ENCODE measurements around the gene LSM12.
"Not testable (repeated sequence)": the region's sequence is repeated elsewhere in the genome, so short reads cannot be mapped to it uniquely, and the experiment has no call there.

Gene LSM12

DNA sequence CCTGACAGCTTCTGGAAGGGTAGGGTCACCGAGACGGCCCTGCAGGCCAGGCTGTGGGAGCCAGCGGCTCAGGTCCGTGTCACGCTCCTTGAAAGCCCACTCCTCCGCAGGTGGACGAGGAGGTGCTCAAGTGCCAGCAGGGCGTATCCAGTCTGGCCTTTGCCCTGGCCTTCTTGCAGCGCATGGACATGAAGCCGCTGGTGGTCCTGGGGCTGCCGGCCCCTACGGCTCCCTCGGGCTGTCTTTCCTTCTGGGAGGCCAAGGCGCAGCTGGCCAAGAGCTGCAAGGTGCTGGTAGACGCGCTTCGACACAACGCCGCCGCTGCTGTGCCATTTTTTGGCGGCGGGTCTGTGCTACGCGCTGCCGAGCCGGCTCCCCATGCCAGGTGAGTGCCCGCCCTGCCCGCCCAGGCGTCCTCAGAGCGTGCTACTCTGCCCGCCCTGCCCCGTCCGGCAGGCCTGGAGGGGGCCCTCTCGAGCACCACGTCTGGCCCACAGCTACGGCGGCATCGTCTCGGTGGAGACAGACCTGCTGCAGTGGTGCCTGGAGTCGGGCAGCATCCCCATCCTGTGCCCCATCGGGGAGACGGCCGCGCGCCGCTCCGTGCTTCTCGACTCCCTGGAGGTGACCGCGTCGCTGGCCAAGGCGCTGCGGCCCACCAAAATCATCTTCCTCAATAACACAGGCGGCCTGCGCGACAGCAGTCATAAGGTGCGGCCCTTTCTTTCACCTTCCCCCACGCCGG, 60.8 kb downstream of the LSM12 start:
- DNase-seq: peak; percentile 72

DNA sequence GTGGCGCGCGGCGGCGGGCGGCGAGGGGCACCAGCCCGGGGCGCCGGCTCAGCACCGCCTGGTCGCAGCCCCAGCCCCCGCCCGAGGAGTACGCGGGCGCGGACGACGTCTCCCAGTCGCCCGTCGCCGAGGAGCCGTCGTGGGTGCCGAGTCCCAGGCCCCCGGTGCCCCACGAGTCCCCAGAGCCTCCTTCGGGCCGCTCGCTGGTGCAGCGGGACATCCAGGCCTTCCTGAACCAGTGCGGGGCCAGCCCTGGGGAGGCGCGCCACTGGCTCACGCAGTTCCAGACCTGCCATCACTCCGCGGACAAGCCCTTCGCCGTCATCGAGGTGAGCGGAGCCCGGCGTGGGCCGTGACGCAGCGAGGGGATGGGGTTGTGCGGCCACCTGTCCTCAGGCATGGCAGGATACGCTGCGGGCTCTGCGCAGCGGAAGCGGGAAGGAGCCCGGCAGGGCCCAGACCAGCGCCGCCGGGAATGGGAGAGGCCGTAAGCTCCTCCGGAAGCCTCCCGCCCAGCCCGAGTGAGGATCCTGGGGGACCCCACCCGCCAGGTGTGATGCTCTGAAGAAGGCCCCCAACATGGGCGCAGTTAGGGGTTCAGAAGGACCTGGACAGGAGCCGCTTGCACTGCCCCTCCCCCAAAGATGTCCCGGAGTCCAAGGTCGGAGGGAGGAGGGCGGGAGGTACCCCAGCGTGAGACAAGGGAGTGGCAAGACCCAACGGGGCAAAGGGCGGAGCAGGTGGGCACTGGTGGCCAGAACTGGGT, 61.5 kb downstream of the LSM12 start:
- peak; percentile 68 for DNase-seq

DNA sequence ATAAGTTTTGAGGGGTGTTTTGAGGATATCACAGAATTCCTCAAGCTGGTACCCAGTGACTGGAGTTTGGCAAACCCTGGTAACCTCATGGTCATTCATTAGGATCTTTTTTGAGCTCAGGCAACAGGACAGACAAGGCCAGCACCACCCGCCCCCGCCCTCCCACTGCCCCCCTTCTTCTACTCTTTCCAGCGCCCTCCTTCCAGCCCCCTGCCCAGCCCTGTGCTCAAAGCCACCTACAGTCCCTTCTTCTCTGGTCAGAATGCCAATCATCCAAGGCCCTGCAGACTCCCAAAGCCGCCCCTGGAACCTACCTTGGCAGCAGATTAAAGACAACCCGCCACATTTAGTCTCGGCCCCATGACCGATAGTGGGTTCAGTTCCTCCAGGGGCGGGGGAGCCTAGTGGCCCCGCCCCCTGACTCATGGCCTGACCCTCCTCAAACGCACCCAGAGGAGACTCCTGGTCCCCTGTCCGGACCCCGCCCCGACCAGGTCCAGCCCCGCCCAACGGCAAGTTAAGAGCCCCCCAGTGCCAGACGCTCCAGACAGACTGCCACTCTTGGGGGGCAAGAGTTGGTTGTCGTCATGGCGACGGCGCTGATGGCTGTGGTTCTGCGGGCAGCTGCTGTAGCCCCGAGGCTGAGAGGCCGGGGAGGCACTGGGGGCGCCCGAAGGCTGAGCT, 62.3 kb downstream of the LSM12 start, which contains the start of gene NAGS:
Gene NAGS (plus strand): TSS at position 546 of the 684 bp plus-strand sequence. CDS start 42 bp downstream, at position 588.
- DNase-seq: peak; percentile 31

DNA sequence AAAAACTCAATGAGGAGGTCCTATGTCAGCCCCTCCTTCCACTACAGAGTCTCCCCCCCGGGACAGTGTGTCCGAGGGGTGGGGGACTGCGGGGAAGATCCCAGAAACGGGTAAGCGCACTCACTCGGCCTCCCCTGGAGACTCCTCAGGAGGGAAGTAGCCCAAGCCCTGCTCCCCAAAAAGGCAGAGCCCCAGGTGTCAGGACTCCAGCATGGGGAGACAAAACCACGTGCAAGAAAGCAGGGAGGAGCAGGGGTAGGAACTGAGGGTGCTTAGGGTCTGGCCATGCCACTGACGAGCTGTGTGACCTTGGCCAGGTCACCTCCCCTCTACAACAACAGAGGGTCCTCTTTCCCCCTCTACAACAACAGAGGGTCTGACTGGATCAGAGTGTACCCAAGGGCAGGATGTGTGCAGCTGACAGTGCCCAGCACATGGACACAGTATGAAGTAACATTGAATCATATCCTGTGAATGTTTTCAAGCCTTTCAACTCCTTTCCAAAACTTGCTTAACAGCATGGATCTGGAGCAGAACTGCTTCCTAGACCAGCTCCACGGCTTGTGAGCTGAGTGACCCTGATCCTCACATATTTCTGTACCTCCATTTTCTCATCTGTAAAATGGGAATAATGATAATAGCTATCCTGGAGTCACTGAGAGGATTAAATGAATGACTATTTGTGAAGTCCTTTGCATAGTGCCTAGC, 64.2 kb downstream of the LSM12 start:
- no peak for DNase-seq

DNA sequence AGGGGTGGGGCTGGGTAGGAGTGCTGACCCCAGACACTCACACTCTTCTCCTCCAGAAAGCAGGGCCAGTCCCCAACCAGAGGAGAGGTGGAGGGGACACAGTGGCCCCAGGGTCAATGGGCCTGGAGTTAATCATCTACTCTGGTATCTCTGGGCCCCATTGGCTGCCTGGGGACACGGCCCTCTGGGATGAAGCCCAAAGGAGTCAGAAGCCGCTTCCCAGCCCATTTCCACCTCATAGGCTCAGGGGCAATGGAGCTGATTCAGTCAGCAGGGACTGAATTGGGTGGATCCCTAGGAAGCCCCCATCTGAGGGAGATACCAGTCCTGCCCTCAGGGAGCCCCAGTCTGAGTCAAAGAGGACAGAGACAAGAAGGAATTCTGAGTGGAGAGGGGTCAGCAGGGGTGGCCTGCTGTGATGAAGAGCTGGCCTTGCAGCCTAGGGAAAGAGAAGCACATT, 65.0 kb downstream of the LSM12 start:
- no peak for DNase-seq

DNA sequence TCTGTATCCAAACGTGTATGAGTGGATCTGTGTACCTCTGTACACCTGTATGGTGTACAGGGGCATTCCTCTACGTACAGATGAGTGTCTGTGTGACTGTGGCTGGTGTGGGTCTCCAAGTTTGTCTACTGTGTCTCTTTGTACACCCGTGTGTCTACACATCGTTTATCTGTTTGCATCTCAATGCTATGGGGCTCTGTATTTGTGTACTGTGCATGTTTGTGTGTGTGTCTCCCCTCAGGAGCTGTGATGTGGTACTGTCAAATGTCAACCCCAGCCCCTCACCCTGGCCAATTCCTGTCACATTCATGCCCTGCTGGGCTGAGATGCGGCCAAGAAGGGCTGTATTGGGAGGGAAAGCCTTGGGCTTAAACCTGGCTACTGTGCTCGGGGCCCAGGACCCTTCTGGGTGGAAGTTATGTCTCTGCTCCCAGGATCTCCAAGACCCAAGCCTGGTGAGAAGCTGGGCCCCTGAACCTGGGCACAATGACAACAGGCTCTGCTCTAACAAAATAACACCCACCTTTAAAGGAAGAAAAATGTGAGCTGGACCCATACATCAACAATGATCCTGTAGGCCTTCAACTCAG, 65.5 kb downstream of the LSM12 start:
- DNase-seq: no peak

DNA sequence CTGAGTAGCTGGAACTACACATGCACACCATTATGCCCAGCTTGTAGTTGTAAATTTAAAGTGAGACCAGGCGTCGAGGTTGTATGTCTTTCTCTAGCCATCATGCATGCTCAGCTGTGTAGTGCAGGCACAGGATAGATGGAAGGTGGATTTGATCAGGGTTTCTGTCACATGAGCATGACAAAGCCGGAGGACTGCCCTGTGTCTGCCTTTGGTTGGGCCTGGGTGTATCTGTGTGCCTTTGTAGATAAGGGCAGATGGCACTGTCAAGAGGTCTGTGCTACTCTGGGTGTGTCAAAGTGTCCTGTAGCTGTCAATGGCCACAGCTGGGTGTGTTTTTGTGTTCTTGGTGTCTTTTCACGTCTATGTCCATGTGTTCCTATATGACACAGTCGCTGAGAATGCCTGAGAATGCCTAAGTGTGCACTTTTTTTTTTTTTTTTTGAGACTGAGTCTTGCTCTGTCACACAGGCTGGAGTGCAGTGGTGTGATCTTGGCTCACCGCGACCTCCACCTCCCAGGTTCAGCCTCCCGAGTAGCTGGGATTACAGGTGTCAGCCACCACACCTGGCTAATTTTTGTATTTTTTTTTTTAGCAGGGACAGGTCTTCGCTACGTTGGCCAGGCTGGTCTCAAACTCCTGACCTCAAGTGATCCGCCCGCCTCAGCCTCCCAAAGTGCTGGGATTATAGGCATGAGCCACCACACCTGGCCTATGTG, 66.2 kb downstream of the LSM12 start:
- DNase-seq: no peak

DNA sequence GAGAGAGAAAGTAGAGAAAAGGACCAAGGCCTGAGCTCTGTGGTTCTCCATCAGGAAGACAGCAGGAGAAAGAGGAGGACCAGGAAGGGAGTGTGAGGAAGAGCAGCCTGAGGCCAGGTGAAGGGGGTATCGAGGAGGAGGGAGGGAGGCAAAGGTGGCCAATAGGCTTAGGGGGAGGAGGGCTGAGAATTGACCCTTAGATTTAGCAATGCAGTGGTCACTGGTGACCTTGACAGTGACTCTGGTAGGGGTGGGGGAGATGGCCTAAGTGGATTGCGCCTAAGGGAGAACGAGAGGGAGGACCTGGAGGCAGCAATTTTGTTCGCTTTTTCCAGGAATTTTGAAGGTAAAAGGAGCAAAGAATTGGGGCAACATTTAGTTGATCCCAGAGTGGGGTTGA, 67.4 kb downstream of the LSM12 start:
- no peak for DNase-seq

DNA sequence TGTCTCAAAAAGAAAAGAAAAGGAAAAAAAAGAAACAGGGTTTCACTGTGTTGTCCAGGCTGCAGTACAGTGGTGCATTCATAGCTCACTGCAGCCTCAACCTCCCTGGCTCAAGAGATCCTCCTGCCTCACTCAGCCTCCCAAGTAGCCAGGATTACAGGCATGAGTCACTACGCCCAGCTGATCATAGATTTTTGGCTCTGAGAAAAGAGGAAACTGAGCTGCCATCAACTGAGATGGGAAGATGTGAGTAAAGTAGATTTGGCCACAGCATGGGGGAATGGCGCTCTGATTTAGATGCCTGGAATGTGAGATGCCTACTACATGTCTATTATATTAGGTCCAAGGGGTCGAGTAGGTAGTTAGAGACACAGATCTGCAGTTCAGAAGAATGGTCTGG, 67.9 kb downstream of the LSM12 start:
- no peak for DNase-seq

DNA sequence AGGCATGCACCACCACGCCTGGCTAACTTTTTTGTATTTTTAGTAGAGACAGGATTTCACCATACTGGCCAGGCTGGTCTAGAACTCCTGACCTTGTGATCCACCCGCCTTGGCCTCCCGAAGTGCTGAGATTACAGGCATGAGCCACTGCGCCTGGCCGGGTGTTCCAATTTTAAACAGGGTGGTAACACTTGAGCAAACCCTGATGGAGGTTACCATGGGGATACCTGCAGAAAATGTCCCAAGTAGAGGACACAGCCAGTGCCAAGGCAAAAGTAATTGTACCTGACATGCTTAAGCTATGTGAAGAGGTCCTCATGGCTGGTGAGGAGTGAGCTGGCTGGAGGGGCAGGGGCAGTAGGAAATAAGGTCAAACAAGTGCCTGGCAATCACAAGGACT, 69.3 kb downstream of the LSM12 start:
- not testable (repeated sequence) for DNase-seq

DNA sequence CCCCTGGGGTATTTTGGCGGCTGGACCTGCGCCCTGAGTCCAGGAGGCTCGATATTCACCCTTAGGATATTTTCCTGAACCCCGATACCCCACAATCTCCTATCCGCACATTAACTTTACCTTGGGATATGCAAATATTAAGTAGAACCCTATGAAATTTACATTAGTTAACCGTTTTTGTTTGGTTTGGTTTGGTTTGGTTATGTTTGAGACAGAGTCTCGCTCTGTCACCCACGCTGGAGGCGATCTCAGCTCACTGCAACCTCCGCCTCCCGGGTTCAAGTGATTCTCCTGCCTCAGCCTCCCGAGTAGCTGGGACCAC, 71.4 kb downstream of the LSM12 start:
- DNase-seq: no peak

DNA sequence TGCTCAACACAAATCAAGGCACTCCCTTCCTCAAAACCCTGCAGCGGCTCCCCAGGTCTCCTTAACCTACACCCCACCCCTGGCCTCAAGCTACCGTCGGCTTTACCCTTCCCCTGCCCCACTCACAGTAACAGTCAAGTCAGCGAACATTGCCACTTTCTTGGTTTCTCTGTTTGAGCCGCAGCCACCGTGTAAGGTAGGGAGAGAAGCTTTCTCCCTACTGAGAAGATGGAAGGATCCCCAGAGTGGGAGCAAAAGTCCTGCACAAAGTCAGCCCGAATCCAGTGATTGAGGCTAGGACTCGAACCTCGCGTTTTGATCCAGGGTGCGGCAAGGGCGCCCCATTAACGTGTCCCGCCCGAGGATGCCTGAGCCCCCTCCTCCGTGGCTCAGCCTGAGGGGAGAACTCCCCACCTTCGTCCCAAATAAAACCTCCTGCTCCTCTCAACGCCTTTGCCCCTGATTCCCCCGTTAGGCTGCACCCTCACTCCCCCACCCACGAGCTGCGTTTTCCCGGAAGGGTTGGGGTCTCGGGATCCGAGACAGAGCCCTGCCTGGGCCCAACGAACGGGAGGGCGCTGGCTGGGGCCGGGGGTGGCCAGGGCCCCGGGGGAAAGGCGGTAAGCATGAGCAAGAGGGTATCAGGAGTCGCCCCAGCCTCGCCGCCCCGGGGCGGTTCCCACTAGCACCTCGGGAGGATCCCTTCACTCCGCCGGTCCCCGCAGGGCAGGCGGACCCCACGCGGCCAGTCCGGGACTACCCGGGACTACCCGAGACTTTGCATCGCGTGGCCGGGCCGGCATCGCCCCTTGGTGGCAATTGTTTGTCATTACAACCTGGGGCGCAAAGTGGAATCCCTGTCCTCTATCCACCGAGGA, 72.0 kb downstream of the LSM12 start:
- DNase-seq: peak; percentile 76

DNA sequence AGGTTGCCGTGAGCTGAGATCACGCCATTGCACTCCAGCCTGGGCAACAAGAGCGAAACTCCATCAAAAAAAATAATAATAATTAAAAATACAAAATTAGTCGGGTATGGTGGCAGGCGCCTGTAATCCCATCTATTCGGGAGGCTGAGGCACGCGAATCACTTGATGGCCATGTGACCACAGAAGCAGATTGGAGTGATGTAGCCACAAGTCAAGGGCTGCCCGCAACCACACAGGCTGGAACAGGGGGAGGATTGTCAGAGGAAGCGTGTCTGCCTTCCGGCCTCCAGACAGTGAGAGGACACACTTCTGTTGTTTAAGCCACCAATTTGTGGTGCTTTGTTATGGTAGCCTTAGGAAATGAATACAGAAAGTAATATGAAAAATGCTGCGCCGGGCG, 73.8 kb downstream of the LSM12 start:
- DNase-seq: no peak

DNA sequence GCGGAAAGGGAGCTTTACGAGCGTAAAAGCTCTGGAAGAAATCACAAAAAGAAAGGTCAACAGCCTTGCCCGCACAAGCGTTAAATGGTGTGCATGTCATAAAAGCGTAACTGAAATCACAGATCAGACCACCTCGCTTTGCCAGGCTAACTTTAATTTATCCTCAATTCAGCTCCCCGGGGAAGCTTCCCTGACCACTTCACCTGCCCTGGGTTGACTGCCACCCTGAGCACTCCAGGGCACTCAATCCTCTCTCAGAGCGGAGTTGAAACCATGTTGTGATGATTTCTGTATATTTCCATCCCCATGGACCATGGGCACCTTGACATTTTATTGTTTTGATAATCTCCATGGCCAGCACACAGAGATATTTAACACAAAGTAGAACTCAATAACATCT, 78.2 kb downstream of the LSM12 start:
- no peak for DNase-seq

DNA sequence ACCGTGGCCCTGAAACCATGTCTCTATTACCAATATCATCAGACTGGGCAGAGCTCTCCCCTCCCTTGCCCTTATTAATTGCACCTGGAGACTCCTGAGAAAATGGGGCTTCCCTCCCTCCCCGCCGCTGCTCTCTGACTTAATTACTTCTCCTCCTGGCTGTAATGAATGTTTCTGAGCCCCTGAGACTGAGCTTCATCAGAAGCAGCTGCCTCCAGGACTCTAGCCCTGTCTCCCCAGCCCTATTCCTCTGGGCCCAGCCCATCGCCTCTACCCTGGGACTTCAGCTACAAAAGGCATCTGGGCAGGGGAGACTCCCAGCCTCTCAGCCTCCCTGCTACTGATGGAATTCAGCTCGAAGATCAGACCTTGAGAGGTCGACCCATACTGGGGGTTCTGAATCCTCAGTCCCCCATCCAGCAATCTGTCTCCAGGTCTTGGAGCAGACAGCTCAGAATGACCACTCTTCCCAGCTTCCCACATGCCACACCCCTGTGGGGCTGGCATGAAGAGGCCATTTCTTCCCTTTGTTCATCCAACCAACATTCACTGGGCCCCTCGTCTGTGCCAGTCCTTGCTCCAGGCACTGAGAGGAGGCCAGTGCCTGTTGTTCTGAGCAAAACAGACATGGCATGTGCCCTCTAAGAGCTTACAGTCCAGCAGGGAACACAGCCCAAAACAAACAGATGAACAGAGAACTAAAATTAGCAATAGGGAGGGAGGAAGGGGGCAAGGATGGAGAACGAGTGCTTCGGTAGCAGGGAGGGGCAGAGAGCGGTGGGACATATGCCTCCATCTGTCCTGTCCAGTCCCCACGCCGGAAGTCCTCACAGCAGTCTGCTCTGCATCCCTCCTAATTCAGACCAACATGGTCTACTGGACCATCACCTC, 79.1 kb downstream of the LSM12 start:
- no peak for DNase-seq

DNA sequence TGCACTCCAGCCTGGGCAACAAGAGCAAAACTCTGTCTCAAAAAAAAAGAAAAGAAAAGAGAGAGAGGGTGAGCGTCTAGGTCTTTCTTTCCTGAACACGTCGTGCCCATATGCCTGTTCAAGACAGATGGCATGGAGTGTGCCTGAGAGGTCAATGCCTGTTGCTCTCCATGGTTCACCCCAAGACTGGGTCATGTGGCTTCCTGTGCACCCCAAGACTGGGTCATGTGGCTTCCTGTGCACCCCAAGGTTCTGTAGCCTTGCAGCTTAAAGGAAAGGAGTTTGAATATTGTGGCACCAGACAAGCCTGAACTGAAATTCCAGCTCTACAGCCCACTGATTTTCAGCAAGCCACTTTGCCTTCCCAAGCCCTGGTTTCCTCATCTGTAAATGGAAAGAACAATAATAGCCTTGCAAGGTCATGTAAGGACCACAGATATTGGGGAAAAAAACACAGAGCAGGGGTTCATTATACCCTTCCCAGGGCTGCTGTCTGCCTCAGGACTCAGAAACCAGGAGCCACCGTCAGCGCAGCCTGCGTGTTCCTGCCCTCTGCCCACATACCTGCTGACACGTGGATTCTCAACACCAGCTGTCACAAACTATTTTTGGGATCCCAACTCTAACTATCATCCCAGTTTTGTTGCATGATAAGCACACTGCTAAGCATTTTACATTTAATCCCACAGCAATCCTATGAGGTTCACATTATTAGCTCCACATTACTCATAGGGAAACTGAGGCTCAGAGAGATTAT, 80.1 kb downstream of the LSM12 start:
- DNase-seq: no peak

DNA sequence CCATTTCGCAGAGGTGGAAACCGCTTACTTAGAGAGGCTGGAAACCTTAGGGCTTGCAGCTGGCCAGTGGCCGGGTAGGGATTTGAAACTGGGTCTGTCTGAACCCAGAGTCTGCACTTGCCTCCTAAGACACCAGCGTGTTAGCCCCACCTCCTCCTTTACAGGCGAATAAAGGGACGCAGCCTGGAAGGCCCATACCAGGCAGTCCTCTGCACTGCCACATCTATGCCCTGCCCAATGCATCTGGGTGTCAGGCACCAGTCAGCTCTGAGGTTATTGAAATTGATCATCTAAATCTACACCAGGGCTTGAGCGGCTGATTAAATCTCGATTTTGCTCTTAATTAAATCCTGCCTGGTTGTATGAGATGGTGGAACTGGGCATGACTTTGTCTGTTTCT, 82.0 kb downstream of the LSM12 start:
- no peak for DNase-seq
